Epithelial cell of proximal tubule (primary cell): ENCODE data around the gene CMTR1. TPM values are rescaled to one million over a fixed set of nuclear protein-coding genes. Genes with fewer than 3 reads are reported as not detected.
"Not testable (repeated sequence)": the region's sequence is repeated elsewhere in the genome, so short reads cannot be mapped to it uniquely, and the experiment has no call there.

Source experiments
- DNase-seq: peaks from one replicate; pipeline ENCODE4 v3.0.0-alpha.2; 2011; ENCODE audit warnings: low read depth
- H3K4me3 ChIP-seq: 2 replicates; pipeline ENCODE4 v1.5.1; 2011; ENCODE audit warnings: low read depth, mild to moderate bottlenecking, low read length
- CTCF ChIP-seq: conservative IDR thresholded peaks from 2 replicates; pipeline ENCODE4 v1.5.1; 2012; ENCODE audit warnings: low read depth, mild to moderate bottlenecking, low read length
- total RNA-seq: library from RNA; depleted of rRNA; stranded (reverse); fragments of >200 nt; gene quantifications from 2 replicates; pipeline ENCODE4 v1.2.3, GENCODE V29; 2015

Gene CMTR1
- total RNA-seq, 1 donor from 2014 or later: 20.8 TPM

DNA sequence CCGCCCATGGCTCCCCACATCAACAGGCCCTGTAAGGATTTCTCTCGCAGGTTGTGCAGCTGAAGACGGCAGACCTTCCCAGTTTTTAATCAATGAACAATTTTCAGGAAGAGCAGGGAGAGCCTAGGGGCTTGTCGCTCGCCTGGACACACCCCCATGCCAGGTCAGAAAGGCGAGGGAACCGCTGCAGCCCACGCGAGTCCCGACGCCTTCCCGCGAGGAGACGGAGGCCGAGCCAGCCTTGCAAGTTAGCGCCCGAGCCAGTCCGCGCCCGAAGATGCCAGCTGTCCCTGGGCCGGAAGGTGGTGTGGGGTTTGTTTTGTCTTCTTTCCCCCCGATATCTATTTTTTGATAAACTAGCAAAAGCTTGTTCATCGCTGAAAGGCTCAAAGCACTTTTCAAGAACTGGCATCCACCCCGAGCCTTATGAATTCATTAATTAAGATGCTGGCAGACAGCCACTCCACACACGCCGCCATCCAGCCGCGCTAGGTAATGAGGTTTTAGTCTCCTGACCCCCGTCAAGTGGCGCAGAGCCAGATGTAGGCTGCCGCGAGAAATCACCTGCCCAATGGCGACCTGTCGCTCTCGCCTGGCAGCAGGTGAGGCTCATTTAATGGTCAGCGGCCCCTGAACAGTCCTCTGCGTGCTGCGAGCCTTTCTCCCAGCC is 60.1 kb downstream of the CMTR1 start:
- TF ChIP-seq CTCF: no peak
- no peak for DNase-seq
- no peak overlapping the region for H3K4me3 ChIP-seq

DNA sequence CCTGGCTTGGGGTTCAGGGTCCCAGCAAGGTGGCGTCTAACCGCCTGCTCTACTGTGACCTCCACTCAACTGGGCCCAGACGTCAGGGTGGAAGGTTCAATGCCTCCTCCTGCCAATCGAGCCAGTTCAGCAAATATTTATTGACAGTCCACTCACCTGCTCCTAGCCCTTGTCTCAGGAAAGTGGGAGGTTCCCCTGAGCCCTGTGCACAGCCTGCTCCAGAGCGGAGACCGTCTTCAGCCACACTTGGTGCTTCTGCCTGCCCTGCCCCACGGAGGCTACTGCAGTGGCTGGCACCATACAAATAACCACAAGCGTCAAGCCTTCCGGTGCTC is 60.6 kb downstream of the CMTR1 start:
- no peak for TF ChIP-seq CTCF
- H3K4me3 ChIP-seq: no peak overlapping the region
- DNase-seq: no peak

- no peak for TF ChIP-seq CTCF
- no peak overlapping the region for H3K4me3 ChIP-seq
- DNase-seq: no peak
Measured at GRCh38 chr6:37495244-37495934, 62.4 kb downstream of the CMTR1 start.

DNA sequence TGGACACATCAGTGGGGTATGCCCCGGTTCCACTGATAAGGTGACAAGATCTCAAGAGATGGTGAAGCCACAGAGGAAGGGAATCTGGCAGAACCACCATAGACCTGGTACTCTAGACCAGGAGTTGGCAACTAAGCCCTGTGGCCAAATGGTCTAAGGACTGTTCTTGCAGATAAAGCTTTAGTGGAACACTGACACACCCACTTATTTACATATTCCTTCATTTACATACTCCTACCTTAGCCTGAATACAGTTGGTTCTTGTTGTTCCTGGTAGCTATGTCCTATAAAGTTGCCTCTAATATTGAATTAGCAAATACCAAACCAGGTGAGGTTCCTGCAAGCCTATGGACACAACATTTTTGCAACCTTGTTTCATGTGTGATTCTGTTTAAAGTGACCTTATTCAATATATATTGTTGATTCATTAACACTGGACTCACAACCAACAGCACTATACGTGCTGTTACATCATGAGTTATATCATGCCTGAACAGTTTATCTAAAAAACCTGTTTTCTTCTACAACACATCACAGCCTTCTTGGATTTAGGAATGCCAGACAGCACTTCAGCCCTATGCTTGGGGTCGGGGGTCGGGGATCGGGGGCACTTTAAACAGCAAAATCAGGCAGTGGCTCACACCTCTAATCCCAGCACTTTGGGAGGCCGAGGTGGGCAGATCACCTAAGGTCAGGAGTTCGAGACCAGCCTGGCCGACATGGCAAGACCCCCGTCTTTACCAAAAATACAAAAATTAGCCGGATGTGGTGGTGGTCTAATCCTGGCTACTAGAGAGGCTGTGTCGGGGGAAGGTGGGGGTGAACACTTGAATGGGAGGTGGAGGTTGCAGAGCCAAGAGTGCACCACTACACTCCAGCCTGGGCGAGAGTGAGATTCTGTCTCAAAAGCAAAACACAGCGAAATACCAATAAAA is 64.2 kb downstream of the CMTR1 start:
- H3K4me3 ChIP-seq: no peak overlapping the region
- no peak for DNase-seq
- no peak for TF ChIP-seq CTCF

GRCh38 chr6:37499433-37500293 is 66.6 kb downstream of the CMTR1 start, which contains the start of gene CCDC167:
Gene CCDC167, minus strand, starts transcription at chr6:37499893. Its CDS starts 30 bp downstream, at chr6:37499863.
- no peak for TF ChIP-seq CTCF
- DNase-seq: peak; percentile 39
- peak within 1 kb of the TSS; percentile 79 for H3K4me3 ChIP-seq

DNA sequence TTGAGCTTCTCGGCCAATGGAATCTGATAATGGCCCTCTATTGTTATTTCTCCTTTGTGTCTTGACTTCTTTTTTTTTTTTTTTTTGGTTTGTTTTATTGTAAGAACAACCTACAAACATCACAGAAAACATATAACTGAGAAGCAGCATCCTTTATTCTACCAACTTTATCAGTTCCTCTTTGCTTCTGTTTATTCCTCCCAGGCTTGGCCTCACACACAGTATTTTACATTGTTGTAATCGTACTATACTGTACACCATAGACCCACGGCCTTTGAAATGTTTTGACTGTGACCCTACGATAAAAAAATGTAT is 67.2 kb downstream of the CMTR1 start:
- DNase-seq: no peak
- TF ChIP-seq CTCF: no peak
- peak overlapping the region; percentile 79 for H3K4me3 ChIP-seq

DNA sequence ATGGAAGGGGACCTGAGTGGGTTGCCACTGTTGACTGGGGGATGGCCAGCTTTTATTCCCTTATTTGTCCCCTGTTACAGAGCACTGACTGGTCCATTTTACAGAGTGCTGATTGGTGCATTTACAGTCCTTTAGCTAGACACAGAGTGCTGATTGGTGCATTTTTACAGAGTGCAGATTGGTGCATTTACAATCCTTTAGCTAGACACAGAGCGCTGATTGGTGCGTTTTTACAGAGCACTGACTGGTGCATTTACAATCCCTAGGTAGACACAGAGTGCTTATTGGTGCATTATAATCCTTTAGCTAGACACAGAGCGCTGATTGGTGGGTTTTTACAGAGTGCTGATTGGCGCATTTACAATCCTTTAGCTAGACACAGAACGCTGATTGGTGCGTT is 67.9 kb downstream of the CMTR1 start:
- DNase-seq, H3K4me3 ChIP-seq: not testable (repeated sequence)
